CD4-positive, alpha-beta T cell treated with Interleukin-4 for 1 hour (primary cell): Measurements from ENCODE around the gene MOGAT2.
"Not testable (repeated sequence)": the region's sequence is repeated elsewhere in the genome, so short reads cannot be mapped to it uniquely, and the experiment has no call there.

Experiments
- DNase-seq, 2 donors: peaks; one replicate each; pipeline ENCODE4 v3.0.0-alpha.2; 2020 to 2022

Gene MOGAT2

DNA sequence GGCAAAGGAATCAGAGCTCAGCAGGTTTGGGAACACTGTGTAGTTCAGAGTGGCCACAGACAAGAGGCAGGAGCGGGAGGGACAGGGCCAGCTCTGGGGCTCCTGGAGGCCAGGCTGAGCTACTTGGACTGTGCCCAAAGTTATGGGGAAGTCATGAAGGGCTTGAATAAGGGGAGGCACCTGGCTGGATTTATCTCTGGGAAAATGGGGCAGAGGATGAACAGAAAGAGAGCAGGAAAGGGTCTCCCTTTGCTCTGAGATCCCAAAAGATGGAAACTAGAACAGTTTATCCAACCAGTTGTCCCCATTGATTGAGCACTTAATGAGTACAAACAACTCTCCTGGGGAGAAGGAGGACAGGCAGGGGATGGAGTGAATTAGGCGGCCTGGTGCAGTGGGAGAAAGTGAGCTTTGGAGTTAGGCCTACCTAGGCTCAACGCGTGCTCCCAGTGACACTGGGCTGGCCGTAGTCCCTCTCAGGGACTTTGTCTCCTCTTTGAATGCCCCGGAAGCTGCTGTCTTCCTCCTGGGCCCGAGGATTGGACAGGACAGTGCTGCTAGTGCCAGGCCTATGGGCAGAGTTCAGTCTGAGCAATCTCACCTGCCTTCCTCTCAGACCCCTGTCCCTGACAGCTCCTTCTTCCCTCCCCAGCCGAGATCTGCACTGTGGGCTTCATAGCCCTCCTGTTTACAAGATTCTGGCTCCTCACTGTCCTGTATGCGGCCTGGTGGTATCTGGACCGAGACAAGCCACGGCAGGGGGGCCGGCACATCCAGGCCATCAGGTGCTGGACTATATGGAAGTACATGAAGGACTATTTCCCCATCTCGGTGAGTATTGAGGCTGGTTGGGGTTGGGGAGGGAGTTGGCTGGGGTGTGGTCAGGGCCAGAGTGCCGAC, 2.0 kb downstream of the MOGAT2 start:
- no peak for DNase-seq

DNA sequence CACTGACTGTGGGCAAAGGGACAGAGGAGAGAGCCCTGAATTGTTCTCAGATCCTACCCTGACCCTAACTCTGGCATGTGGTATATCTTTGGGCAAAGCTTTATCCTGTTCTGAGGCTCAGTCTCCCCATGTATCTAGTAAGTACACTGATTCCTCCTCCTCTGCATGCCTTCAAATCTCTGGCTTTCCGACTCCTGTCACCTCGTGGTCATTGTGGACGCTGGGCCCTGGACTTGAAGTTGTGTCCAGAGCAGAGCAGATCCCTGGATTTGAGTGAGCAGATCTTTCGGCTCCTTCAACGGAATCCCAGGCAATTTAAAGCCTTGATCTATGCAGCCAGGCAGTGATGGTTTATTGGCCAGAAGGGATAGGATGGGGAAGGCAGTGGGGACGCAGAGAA, 3.0 kb downstream of the MOGAT2 start:
- no peak for DNase-seq

DNA sequence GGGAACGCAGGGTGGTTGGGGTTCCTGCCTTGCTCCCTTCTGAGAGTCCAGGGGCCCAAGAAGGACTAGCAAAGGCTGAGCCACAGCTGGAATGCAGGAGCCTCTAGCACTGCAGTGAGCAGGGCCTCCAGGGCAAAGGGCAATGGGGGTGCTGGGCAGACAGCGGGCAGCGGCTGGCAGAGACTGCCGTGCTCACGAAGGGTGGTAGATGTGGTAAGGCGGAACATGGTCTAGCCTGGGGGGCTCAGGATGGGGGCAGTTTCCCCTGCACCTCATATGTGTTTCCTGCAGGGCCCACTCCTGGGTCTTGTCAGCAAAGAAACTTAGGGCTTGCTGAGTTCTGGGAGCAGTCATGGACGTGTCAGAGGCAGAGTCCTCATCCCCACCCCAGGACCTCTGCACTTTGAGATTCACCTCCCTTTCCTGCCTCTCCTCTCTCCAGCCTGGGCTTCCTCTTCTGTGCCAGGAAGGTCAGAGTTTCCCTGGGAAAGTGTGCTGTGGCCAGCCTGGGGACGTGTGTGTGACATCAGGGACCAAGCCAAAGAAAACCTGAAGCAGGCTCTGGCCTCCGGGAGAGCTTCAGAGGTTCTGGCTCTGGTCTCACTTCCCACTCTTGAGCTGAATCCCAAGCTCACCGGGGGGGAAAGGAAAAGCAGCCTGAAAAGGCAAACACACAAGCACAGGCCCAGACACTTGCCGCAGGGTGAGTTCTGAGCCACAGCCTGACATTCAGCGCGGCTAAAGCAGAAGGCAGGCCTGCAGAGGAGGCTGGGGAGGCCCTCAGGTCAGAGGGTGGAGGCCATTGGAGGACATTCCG, 4.4 kb downstream of the MOGAT2 start:
- DNase-seq: no peak

DNA sequence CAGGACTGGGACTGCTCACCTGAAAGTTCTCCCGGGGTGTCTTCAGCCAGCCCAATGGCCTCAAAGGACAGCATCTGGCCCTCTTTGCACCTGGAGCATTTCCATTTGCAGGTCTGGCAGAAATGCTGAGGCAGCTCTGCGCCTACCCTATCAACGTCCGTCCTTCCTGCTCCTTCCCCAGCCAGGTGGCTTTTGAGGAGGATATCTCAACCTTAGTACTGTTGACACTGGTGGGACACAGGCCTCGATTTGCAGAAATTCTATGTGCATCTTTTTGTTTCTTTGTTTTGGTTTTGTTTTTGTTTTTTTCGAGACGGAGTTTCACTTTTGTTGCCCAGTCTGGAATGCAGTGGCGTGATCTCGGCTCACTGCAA, 5.0 kb downstream of the MOGAT2 start:
- DNase-seq: no peak

DNA sequence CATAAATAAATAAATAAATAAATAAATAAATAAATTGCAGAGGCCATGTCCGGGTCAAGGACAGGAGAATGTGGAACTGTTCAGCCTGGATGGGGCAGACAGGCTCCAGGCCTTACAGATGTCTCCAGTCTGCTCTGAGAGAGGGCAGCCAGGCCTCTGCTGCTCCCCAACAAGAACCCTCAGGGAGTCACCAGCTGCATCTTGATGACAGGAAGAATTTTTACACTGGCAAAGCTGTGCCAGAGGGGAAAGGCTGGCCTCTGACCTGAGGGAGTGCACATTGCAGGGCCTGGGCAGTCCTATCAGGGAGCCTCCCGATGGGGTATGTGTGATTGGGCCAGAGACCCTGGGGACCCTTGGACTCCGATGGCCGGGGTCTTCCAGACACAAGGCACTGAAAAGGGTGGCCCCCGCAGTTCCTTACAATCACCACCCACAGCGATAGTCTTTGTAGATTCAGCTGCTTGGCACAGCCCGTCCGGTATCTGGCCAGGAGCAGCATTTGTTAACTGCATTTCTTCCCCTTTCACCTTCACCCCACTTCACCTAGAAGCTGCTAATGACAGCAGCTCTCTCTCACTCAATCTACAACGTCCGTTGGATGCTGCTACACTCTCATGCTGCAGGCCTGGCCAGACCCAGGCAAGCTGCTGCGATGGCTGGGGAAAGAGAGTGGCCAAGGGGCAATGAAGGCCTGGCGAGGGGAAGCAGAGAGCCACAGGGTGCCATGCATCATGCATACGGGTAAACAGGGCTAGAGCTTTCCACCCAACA, 8.1 kb downstream of the MOGAT2 start:
- DNase-seq: no peak

DNA sequence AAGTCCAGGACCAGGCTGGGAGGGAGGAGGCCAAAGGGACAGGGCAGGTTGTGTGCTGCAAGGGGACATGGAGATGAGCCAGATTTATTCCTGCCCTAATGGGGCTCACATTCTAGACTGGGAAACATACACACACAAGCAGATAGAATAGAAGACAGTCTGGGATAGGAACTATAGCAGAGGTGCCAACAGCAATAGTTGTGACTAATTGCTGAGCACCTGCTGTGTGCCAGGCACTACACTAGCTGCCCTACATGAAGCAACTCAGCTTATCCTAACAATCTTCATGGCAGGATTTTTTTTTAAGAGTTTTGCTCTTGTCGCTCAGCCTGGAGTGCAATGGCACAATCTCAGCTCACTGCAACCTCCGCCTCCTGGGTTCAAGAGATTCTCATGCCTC, 11.4 kb downstream of the MOGAT2 start:
- no peak for DNase-seq

DNA sequence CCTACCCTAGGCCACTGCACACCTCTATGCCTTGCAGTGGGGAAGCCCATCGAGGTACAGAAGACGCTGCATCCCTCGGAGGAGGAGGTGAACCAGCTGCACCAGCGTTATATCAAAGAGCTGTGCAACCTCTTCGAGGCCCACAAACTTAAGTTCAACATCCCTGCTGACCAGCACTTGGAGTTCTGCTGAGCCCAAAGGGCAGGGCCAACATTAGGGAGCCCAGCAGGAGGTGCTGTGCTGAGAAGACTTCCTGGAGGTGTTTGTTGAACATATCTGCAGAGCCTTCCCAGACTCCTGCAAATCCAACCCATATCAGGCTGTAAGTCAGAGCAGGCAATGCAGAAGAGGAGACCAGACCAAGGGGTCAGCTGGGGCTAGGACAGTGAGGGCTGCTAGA, 13.5 kb downstream of the MOGAT2 start:
- DNase-seq: no peak

DNA sequence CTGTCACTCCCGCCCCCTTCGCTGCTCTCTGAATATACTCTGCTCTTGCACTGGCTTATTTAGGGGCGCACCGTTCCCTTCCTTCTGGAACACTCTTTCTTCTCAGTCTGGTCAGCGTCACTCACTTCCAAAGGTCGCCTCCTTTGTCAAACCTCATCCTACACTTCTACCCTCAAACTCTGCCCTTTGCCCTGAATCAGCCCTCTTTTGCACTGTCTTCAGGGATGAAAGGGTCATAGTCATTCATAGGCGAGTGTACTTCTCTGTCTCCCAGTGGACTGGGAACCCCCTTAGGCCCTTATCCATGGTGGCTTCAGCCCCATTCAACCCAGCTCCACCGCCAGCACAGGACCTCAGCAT, 15.4 kb downstream of the MOGAT2 start:
- DNase-seq: no peak

DNA sequence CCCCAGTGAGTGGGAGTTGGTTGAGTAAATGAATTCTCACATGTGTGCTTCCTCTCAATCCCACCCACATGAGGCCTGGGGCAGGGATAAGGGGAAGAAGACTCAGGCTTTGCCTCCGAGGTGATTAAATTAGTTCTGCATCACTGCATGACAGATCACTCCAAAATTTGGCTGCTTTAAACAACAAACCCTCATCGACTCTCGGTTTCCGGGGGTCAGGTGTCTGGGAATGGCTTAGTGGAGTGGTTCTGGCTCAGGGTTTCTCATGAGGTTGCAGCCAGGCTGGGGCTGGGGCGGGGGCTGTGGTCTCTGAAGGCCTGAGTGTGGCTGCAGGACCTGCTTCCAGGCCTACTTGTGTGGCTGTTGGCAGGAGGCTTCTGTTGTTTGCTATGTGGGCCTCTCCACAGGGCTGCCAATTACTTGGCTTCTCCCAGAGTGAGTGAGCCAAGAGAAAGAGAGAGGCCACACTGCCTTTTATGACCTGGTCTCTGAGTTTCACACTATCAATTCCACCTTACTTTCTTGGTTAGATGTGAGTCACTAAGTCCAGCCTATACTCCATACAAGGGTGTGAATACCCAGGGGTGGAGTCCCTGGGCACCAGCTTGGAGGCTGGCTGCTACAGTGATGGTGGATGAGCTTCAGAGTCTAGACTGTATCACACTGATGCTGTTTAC, 15.9 kb downstream of the MOGAT2 start:
- no peak for DNase-seq

DNA sequence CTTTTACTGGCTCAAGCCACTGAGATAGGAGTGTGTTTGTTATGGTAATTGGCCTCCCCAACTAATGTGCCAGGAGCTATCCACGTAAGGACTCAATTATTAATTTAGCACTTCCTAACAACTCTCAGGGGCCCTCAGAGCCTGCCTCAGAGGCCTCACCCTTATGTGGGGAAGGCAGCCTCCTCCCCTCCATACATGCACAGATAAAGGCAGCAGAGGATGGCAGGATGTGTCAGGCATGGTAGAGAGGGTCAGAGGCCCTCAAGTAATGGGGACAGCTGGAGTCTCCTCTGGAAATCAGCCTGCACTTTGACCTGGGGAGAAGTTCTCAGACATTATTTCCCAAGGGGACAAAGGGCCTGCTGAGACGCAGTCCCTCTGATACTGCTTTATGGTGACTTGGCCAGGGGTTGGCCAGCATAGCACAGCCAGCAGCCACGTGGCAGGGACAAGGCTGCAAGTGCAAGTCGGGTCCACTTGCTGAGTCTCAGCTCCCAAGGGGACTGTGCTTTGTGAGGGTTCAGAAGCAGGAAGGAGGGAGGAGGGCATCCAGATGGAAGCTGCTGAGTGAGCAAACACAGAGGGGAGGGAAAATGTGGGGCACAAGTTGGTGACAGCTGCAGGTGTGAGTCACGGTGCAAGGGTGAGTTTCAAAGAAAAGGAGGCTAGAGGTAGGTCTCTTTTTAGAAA, 17.0 kb downstream of the MOGAT2 start:
- DNase-seq: no peak

DNA sequence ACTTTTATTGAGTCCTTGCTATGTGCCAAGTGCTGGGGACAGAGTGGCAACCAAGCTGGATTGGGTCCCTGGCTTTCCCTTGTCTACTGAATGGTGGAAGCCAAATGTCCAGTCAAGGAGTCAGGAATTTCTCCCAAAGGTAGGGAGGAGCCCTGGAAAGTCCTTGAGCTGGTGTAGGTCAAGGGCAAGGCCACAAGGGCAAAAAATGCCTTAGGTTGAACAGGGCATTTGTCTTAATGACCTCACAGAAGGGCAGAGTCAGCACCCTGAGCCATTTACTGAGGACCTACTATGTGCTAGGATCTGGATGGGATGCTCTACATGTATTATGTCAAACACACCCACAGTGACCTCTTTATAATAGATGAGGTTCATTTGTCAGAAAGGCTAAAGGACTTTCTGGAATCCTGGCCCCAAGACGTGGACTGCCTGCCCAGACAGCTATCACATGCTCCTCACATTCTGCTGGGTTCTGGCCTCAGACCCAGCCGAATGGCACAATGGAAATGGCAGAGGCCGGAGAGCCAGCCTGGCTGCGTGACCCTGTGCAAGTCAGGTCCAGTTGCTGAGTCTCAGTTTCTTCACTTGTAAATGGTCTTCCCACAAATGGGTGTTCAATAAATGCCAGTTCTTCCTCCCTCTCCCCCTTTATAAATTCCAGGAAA, 17.7 kb downstream of the MOGAT2 start:
- no peak for DNase-seq

DNA sequence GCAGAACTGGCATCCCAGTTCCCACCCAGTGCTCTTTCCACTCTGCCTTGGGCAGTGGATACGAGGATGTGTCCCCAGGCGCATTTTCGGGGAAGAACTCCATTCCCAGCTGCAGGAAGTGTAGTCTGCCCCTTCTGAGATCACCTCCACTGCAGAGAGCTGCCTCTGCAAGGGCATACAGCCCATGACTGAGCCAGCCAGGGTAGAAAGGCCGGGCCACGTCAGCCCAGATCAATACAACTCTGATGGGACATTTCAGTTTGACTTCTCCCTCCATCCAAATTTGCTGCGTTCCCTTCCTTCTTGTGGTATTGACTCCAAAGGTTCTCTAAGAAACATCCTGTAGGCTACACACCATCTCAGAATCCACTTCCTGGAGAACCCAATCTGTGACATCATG, 19.7 kb downstream of the MOGAT2 start:
- no peak for DNase-seq

DNA sequence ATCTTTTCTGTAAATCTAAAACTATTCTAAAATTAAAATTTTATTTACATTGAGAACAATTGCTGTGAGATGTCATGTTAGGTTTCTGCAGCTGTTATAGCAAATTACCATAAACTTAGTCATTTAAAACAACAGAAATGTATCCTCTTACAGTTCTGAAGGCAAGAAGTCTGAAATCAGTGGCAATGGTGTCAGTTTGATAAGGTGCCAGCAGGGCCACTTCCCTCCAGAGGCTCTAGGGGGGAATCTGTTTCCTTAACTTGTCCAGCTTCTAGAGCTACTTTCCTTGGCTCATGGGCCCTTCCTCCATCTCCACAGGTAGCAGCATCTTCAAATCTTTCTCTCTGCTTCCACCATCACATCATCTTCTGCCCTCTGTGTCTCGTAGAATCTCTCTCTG, 23.0 kb downstream of the MOGAT2 start:
- DNase-seq: no peak

DNA sequence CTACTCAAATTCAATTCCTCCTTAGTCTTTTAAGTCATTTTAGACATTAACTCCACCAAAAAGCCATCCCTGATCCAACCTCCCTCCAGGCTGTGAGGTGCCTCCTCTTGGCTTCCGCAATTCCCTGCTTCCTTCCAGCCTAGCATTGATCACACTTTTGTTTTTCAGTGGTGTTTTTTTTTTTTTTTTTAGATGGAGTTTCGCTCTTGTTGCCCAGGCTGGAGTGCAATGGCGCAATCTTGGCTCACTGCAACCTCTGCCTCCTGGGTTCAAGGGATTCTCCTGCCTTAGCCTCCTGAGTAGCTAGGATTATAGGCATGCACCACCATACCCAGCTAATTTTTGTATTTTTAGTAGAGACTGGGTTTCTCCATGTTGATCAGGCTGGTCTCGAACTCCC, 25.5 kb downstream of the MOGAT2 start:
- not testable (repeated sequence) for DNase-seq

DNA sequence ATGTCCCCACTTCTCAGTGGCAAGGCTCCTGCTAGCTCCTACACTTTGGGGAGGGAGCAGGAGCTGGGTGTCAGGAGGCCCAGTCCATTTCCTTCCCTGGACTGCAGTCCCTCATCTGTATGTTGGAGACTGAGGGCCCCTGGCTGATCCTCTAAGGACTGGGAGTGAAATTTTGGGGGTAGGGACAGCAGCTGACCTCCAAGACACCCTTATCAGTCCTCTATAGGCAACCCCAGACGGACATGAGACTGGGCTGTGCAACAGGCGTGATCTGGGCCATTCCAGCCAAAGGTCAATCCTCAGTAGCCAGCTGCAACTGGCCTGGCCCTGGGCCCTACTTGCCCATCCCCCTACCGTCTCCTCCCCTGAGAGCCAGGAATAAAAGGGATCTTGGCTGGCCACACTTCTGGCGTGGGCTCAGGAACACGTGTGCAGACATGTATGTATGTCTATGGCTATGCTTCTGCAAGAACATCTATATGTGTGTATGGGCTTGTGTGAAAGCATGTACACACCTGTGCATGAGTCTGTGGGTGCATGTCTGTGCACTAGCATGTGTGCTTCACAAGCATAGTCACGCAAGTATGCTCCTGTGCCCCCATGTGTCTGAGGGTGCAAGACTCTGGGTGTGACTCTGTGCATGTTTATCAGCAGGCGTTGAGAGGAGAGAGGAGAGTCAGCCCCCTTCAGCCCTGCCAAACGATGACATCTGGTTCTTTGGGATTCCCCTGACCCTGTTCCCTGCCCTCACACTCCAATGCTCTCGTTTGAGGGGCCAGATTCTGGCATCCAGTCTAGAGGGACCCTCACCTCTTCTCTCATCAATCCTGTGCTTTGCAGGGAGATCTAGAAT, 26.3 kb downstream of the MOGAT2 start:
- no peak for DNase-seq

DNA sequence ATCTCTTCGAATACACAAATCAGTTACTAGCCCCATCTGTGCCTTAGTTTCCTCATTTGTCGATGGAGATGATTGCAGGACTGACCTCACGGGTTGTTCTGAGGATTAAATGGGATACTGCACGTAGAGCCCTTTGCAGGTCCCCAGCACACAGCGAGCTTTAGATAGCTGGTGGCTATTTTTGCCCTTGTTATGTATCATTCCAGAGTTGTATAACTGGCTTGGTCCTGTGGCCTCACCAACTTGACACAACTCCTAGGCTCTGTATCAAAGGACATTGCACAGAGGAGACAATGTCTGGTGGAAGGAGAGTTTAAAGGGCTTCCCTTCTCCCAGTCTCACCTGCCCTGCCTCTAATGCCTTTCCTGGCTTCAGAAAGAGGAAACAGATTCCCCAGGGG, 28.2 kb downstream of the MOGAT2 start:
- no peak for DNase-seq

DNA sequence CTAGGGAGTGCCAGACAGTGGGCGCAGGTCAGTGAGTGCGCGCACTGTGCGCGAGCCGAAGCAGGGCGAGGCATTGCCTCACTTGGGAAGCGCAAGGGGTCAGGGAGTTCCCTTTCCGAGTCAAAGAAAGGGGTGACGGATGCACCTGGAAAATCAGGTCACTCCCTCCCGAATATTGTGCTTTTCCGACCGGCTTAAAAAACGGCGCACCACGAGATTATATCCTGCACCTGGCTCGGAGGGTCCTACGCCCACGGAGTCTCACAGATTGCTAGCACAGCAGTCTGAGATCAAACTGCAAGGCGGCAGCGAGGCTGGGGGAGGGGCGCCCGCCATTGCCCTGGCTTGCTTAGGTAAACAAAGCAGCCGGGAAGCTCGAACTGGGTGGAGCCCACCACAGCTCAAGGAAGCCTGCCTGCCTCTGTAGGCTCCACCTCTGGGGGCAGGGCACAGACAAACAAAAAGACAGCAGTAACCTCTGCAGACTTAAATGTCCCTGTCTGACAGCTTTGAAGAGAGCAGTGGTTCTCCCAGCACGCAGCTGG, 31.2 kb downstream of the MOGAT2 start:
- DNase-seq: not testable (repeated sequence)

DNA sequence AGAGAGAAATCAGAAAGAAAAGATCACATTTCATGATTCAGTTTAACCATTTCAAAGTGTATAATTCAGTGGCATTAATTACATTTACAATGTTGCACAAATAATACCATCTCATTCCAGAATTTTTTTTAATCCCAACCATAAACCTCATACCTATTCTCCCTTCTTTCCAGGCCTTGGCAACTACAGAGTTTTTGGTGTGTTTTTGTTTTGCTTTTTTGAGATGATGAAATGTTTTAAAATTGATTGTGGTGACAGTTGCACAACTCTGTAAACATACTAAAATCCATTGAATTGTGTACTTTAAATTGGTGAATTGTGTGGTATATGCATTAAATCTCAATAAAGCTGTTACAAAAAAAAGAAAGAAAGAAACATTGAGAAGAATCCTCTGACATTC, 37.3 kb downstream of the MOGAT2 start:
- DNase-seq: not testable (repeated sequence)

DNA sequence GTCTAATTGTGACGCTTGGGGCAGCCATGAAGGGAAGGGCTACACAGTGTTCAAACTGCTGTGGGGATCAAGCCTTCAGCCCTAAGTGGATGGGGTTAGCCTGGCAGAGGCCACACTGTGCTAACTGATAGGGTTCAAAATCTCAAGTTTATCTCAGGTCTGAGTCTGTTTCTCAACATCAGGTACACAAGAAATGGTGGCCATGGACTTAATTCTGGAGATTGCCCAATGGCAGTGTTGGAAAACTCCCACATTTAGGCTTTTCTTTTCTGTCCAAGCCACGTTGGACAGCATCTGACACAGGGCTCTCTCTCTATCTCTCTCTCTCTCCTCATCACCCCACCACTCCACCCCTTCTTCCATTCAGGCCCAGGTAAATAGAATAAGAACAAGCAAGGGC, 40.0 kb downstream of the MOGAT2 start:
- no peak for DNase-seq

DNA sequence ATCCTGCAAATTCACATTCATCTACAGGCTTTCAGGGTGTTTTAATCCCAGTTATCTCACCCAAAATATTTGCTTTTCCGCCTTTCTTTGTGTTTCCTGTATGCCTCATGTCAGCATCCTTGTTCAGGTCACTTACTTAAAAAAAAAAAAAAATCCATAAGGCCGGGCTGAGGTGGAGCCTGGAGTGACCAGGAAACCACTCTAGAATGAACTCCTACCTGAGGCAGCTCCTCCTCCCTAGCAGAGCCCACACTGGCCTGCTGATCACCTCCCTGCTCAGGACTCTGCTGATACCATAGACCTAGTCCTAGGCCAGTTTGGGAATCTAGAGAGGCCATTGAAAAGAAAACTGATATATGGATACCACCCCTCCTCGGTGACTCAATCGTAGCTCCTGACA, 42.2 kb downstream of the MOGAT2 start:
- DNase-seq: no peak
